ENCODE data around the gene NEDD1.

NEDD1 gene

GRCh38 chr12:96897421-96897820 is 9.6 kb upstream of the NEDD1 start:
- TF ChIP-seq CTCF (conservative IDR thresholded peaks at IDR 0.05; ENCODE audit: low read depth, low read length), result no peak
- H3K4me3 ChIP-seq (ENCODE audit: low read depth, low read length), result no peak overlapping the region
- no peak for DNase-seq (ENCODE audit: low read depth)

- no peak overlapping the region for H3K4me3 ChIP-seq (ENCODE audit: low read depth, low read length)
- no peak for DNase-seq (ENCODE audit: low read depth)
- no peak for TF ChIP-seq CTCF (conservative IDR thresholded peaks at IDR 0.05; ENCODE audit: low read depth, low read length)
Observed at GRCh38 chr12:96901175-96901574, 5.9 kb upstream of the NEDD1 start.

GRCh38 chr12:96902076-96902475 is 5.0 kb upstream of the NEDD1 start:
- no peak overlapping the region for H3K4me3 ChIP-seq (ENCODE audit: low read depth, low read length)
- TF ChIP-seq CTCF (conservative IDR thresholded peaks at IDR 0.05; ENCODE audit: low read depth, low read length), result peak; percentile 26
- DNase-seq (ENCODE audit: low read depth), result peak; percentile 46

GRCh38 chr12:96906498-96906848 is 584 bp upstream of the NEDD1 start:
- no peak for DNase-seq (ENCODE audit: low read depth)
- H3K4me3 ChIP-seq (ENCODE audit: low read depth, low read length), result peak overlapping the region; percentile 97
- TF ChIP-seq CTCF (conservative IDR thresholded peaks at IDR 0.05; ENCODE audit: low read depth, low read length), result no peak

- peak; percentile 37 for DNase-seq (ENCODE audit: low read depth)
- TF ChIP-seq CTCF (conservative IDR thresholded peaks at IDR 0.05; ENCODE audit: low read depth, low read length), result no peak
- H3K4me3 ChIP-seq (ENCODE audit: low read depth, low read length), result peak overlapping the region; percentile 97
Observed at GRCh38 chr12:96907671-96908422, 790 bp downstream of the NEDD1 start.

GRCh38 chr12:96908423-96908675 is 1.3 kb downstream of the NEDD1 start:
- no peak for TF ChIP-seq CTCF (conservative IDR thresholded peaks at IDR 0.05; ENCODE audit: low read depth, low read length)
- no peak for DNase-seq (ENCODE audit: low read depth)
- no peak overlapping the region for H3K4me3 ChIP-seq (ENCODE audit: low read depth, low read length)

- no peak overlapping the region for H3K4me3 ChIP-seq (ENCODE audit: low read depth, low read length)
- DNase-seq (ENCODE audit: low read depth), result no peak
- no peak for TF ChIP-seq CTCF (conservative IDR thresholded peaks at IDR 0.05; ENCODE audit: low read depth, low read length)
Observed at GRCh38 chr12:96912261-96912660, 5.2 kb downstream of the NEDD1 start.

All from choroid plexus epithelial cell (primary cell).